NCI-H524 treated with DMSO at 0.1 percent for 48 hours (cell line): ENCODE data around the gene STXBP6.
"Not testable (repeated sequence)": the region's sequence is repeated elsewhere in the genome, so short reads cannot be mapped to it uniquely, and the experiment has no call there.

ENCODE experiments used
- DNase-seq: peaks from one replicate; lab custom pipeline; 2025; lab: John Stamatoyannopoulos, UW

Gene STXBP6

DNA sequence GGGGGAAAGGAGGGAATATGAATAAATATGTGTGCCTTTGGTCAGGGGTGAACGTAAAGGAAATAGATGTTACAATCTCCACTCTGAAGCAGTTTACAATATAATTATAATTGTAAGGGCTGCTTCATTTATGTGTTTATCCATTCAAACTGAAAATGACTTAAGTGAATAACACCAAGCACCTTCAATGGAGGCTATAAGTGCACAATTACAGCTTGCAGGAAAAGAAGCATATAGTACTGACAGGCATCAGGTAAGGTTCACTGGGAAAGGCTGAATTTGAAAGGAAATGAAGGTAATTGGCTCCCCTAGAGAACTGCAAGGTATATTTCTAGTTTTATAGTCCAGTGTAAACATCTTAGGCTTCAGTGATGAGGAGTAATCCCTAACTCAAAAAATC lies 192.7 kb downstream of the STXBP6 start:
- DNase-seq: no peak

DNA sequence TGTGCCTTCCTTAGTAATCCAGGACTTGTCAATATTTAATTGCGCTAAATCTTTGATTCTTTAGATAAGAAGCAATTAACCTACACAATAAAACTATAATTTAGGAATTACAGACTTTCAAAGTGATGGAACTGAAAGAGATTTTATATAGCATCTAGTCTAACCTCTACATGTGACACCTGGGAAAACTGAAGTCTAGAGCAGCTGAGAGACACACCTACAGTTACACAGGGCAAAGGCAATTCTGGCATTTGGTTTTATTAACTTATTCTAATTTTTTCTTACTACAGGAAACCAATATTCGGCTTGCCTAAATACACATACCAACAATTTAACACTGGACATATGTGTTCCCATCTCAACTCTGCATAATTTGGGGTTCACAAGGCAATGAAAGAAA lies 196.5 kb downstream of the STXBP6 start:
- DNase-seq: no peak

DNA sequence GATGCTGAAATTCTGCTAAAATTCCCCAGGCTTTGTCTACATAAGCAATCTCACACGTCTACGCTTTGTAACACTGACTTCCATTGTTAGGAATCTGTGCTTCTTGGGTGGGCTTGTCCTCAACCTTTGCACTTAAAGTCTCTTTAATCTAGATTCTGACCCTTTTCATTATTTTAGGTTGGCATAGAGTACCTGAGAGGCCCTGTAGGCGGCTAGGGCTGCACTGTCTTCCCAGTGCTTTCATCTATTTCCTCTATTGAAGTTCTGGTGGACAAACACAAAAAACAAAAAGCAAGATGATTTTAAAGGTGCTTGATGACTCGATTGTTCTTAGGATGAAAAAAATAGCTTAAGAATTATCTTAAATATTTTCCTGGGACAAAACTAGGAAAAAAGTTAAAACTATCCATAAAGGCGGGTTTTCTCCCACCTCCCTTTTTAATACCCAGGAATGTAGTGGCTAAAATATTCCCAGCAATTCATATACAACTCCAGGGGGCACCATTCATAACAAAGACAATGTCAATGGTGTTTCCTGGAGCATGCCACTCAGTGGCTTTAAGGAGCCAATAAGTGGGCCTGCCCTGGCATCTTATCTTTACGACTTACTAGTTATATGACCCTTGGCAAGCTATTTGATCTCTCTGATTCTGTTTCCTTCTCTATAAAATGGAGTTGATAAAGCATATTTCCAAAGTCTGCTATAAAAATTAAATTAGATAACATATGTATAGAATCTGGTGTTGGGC lies 197.5 kb downstream of the STXBP6 start:
- DNase-seq: no peak

GRCh38 chr14:24851837-24852236 lies 198.1 kb downstream of the STXBP6 start:
- no peak for DNase-seq

- no peak for DNase-seq
Measured at GRCh38 chr14:24851406-24851805, 198.5 kb downstream of the STXBP6 start.

GRCh38 chr14:24850072-24850471 lies 199.9 kb downstream of the STXBP6 start:
- DNase-seq: no peak

GRCh38 chr14:24849471-24849870 lies 200.5 kb downstream of the STXBP6 start:
- no peak for DNase-seq

GRCh38 chr14:24848102-24848790 lies 201.7 kb downstream of the STXBP6 start:
- DNase-seq: no peak

DNA sequence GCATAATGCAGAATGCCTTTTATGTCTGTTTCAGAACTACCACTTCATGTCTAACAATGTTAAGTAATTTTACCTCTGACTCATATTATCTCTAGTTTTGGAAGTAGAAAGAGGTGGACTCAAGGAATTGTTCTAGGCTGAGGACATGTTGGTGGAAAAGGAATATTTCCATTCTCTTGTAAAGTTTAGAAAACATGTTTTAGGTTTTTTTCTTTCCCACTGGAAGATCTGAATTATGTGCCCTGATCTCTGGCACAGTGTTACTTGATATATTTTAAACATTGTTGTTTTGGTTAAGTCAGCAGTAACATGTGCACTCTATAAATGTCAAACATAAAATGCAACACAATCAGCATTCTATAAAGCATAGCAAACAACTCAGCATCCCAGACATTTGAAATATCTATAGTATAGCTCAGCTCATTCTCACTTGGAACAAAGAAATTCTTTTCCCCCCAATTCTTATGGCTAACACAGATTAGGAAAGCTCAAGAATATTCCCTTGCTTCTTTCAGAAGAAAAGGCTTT lies 202.3 kb downstream of the STXBP6 start:
- no peak for DNase-seq

GRCh38 chr14:24846261-24846660 lies 203.7 kb downstream of the STXBP6 start:
- no peak for DNase-seq

DNA sequence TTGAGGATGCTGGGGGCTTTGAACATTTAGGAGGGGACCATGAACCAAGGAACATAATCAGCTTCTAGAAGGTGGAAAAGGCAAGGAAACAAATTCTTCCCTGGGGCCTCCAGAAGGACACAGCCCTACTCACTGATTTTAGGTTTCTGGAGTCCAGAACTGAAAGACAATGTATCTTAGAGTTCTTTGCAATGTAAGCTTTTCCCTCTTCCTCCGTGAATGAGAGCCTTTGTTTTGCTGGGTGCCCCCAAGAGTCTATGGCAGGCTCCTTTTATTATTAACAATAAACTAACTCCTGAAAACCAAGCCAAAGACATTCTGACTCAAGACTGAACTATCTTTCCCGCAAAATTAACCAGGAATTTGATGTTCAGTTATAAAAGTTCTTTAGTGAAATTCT lies 204.1 kb downstream of the STXBP6 start:
- DNase-seq: no peak

- no peak for DNase-seq
Measured at GRCh38 chr14:24844011-24844410, 205.9 kb downstream of the STXBP6 start.

- DNase-seq: no peak
Measured at GRCh38 chr14:24843494-24843893, 206.5 kb downstream of the STXBP6 start.

GRCh38 chr14:24840204-24840893 lies 209.6 kb downstream of the STXBP6 start:
- no peak for DNase-seq

DNA sequence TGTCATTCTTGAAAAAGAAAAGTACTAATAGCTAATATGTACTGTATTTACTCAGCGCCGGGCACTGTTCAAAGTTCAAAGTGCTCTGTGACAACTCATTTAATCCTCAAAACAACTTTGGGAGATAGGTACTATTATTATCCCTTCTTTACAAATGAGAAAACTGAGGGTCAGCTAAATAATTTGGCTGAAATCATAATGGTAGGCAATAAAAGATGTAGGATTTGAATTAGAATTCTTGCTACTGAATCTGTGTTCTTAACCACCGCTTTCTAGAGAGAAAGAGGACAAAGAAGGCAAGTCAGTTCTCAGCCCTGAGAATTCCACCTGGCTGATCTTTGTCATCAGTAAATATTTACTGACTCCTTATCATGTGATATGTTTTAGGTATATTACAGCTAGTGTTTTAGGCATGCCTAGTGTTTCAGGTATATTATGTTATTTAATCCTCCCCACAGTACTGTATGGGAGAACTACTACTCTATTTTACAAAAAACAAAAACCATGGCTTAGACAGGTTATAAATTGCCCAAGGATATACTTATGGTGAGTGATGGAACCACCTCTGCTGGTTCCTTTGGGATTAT lies 210.2 kb downstream of the STXBP6 start:
- DNase-seq: no peak

GRCh38 chr14:24838945-24839616 lies 210.9 kb downstream of the STXBP6 start:
- no peak for DNase-seq

GRCh38 chr14:24837280-24838046 lies 212.5 kb downstream of the STXBP6 start:
- DNase-seq: no peak

GRCh38 chr14:24836324-24836723 lies 213.6 kb downstream of the STXBP6 start:
- DNase-seq: not testable (repeated sequence)

- no peak for DNase-seq
Measured at GRCh38 chr14:24834956-24835355, 215.0 kb downstream of the STXBP6 start.

DNA sequence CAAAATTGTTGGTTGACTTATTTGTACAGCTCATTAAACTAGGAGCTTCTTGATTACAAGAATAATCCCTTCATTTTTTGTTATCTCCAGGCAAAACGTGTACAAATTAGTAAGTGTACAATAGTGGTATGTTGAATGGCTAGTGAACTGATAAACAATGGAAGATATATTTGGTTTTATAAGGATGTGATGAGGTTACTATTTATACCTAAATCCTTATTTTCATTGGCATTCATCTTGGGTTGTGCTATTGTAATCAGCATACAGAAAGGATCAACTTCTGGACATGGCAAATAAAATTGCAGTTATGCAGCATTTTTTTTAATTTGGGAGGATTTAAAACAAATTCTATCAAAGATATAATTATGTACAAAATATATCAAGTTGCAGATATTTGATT lies 216.6 kb downstream of the STXBP6 start:
- no peak for DNase-seq

DNA sequence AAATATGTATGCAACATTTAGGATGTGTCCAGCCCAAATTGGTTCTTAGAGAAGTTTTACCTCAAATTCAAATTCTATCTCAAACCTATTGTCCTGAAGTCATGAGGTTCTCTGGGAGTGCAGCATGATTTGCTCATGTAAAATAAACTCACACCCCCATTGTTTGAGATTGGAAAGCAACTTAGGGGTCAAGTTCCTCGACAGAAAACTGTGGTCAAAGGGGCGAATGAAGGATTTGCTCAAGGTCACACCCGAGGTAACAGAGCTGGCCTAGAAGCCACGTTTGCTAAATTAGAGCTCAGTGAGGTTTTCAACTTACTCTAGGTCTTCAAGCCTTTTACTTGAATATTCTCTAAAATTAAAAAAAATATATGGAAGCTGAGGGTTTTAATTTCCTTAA lies 218.3 kb downstream of the STXBP6 start:
- no peak for DNase-seq
